Stimulated activated CD4-positive, alpha-beta T cell treated with anti-CD3 and anti-CD28 coated beads, Interleukin-4, amount 100 ng/mL, for 24 hours (primary cell): ENCODE data around the gene AGK.
"Not testable (repeated sequence)": the region's sequence is repeated elsewhere in the genome, so short reads cannot be mapped to it uniquely, and the experiment has no call there.

ENCODE experiments used
- DNase-seq: peaks from one replicate; pipeline ENCODE4 v3.0.0-alpha.2; 2020

The AGK gene

DNA sequence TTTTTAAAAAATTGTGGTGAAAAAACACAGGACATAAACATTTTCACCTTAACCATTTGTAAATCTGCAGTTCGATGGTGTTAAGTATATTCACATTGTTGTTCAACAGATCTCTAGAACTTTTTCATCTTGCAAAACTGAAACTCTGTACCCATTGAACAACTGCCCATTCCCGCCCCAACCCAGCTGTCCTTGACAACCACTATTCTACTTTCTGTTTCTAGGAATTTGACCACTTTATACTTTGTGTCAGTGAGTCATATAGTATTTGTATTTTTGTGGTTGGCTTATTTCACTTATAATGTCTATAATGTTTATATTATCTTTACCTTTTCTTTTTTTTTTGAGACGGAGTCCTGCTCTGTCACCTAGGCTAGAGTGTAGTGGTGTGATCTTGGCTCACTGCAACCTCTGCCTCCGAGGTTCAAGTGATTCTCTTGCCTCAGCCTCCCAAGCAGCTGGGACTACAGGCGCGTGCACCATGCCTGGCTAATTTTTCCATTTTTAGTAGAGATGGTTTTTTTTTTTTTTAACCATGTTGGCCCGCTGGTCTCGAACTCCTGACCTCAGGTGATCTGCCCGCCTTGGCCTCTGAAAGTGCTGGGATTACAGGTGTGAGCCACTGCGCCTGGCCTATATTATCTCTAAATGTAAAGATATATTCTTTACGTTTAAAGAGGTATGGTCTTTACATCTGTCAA lies 6.8 kb downstream of the AGK start:
- peak; percentile 15 for DNase-seq

GRCh38 chr7:141558544-141559183 lies 7.5 kb downstream of the AGK start:
- DNase-seq, result peak; percentile 33

DNA sequence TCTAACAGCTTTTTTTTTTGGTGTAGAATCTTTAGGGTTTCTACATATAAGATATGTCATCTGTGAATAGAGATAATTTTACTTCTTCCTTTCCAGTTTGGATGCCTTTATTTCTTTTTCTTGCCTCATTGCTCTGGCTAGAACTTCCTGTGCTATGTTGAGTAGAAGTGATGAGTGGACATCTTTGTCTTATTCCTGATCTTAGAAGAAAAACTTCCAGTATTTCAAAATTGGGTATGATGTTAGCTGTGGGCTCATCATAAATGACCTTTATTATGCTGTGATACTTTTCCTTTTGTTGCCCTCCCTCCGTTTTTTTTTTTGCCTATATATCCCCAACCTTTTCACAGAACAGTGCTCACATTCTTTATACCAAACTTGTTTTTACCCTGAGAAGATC lies 8.8 kb downstream of the AGK start:
- DNase-seq, result no peak

- no peak for DNase-seq
Measured at GRCh38 chr7:141562036-141562435, 10.8 kb downstream of the AGK start.

- DNase-seq, result no peak
Measured at GRCh38 chr7:141562543-141562942, 11.3 kb downstream of the AGK start.

- DNase-seq, result no peak
Measured at GRCh38 chr7:141562972-141563371, 11.8 kb downstream of the AGK start.

DNA sequence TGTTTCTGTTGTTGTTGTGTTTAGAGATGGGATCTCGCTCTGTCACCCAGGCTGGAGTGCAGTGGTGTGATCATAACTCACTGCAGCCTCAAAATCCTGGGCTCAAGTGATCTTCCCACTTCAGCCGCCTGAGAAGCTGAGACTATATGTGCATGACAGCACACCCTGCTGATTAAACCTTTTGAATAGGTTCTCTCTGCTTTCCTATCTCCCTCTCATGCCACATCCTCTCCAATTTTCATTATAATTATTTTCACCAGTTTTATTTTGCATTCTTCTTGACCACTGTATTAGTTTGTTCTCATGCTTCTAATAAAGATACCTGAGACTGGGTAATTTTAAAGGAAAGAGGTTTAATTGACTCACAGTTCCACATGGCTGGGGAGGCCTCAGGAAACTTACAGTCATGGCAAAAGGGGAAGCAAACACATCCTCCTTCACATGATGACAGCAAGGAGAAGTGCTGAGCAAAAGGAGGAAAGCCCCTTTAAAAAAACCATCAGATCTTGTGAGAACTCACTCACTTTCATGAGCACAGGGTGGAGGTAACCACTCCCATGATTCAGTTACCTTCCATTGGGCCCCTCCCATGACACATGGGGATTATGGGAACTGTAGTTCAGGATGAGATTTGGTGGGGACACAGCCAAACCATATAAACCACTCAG lies 12.9 kb downstream of the AGK start:
- peak; percentile 65 for DNase-seq

DNA sequence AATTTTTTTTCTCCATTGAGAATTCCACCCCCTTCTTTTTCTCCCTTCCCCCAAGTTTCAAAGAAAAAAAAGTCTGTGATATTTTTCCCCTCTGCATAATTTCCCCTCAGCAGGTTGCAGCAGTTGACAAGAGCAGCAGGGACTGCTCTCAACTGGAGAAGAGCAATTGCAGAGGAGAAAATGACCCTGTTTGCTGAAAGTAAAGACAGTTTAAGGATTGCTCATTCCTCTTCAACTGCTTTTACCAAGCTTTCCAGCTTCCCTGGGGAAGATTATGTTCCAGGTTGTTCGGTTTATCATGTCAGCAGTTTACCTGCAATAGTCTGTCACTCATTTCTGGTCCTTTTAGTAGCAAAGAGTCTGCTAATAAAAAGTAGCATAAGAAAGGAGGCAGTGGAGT lies 16.2 kb downstream of the AGK start:
- DNase-seq, result no peak

DNA sequence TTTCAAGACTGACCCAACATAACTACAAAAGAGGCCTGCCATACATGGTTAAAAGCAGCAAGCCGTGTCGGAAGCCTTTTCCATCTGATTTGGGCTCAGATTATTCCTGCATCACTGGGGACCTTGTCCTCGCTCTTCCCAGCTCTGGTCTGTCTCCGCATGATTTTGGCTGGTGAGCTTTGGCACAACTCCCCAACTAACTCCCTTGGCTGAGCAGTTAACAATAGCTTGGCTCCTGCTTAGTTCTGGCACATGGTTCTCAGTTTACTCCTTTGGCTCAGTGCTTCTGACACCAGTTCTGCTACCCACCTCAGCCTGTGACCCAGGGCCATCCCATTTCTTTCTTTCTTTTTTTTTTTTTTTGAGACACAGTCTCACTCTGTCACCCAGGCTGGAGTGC lies 17.0 kb downstream of the AGK start:
- no peak for DNase-seq

- DNase-seq, result no peak
Measured at GRCh38 chr7:141571059-141571458, 19.8 kb downstream of the AGK start.

DNA sequence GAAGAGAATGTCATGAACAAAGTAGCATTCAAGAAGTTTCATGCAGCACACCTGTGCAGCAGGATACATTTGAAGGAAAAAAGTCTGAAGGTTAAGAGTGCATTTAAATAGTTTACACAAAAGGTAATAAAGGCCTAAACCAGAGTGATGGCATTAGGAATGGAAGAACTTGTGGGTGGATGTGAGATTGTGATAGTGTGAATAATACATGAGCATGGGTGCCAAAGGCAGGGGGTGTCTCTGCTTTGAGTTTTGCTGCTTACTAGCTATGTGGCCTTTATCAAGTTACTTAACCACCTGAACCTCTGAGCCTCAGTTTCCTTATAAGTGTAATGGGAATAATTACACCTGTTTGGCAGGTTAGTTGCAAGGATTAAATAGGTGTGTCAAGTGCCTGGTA lies 21.0 kb downstream of the AGK start:
- peak; percentile 18 for DNase-seq

- no peak for DNase-seq
Measured at GRCh38 chr7:141573511-141573910, 22.3 kb downstream of the AGK start.

GRCh38 chr7:141575164-141575563 lies 24.0 kb downstream of the AGK start:
- no peak for DNase-seq

- no peak for DNase-seq
Measured at GRCh38 chr7:141575654-141576448, 24.6 kb downstream of the AGK start.

DNA sequence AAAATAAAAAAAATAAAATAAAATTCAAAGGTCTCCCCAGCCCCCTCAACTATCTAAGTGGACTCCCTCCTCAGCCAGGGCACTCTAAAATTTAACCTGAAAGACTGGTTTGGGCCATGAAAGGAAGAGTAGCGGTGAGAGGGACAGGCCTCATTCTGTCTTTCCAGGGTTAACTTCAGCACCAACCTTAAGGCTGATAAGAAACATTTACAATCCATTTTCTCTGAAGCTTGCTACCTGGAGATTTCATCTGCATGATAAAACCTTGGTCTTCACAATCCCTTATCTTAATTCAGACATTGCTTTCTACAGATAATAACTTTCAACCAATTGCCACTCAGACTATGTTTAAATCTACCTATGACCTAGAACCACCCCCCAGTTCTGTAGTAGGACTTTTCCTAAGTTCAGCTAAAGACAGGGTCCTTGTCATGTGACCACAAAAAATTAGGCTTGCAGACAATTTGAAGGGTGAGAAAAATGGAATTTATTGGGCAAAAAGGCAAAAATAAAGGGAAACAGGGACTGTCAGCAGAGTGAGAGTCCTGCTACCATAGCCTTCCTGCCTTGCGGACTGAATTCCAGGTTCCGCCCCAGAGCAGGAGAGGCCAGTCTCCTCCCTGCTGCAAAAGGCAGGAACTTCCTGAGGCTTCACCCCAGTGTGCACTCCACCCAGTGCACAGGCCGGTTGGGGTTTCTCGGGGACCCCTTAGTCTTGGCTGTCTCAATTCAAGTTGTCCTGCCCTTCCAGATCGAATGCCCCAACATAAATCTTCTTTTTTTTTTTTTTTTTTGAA lies 26.0 kb downstream of the AGK start:
- DNase-seq, result no peak

DNA sequence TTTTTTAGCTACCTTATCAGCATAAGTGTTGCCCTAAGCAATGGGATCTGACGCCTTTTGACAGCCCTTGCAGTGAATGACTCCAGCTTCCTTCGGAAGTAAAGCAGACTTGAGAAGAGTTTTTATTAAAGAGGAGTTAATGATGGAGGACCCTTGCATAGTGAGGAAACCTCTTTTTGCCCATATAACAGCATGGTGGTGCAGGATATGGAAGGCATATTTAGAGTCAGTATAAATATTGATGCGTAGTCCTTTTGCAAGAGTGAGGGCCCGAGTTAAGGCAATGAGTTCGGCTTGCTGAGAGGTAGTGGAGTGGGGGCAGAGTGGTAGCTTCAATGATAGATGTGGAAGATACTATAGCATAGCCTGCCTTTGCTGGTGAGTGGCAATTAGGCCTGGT lies 28.7 kb downstream of the AGK start:
- DNase-seq, result not testable (repeated sequence)

DNA sequence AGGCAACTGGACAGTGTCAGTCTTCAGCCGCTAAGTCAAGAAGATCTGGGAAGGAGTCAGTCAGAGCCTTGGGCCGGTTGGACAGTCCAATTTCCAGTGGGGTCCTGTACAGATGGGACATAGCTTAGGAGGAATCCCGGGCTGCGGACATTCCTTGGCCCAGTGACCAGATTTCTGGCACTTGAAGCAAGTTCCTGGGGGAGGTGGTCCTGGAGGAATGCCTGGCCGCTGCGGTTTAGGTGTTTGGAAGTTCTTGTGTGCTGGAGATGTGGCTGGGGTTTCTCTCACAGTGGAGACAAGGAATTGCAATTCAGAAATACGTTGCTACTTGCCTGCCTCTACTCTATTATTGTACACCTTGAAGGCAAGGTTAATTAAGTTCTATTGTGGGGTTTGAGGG lies 30.9 kb downstream of the AGK start:
- DNase-seq, result not testable (repeated sequence)

GRCh38 chr7:141584935-141585334 lies 33.7 kb downstream of the AGK start:
- DNase-seq, result no peak

GRCh38 chr7:141585592-141586510 lies 34.6 kb downstream of the AGK start:
- peak; percentile 66 for DNase-seq

DNA sequence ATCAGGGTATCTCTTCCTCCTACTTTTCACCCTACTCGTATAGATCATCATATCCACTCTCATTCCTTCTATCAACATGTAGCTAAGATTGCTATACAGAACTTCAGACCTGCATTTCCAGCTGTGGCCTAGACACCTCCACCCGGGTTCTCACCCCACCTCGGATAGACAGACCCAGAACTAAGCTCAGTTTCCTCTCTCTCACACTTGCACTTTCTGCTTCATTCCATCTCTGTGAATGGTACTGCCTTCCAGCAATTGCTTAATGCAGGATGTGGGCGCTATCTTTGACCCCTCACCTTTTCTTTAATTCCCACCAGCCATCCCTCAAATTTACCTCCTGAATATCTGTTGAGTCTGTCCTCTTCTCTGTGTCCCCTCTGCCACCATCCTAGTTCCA lies 35.7 kb downstream of the AGK start:
- DNase-seq, result no peak

- DNase-seq, result no peak
Measured at GRCh38 chr7:141587304-141587703, 36.1 kb downstream of the AGK start.
